CD14-positive monocyte (primary cell): ENCODE data around the gene PTPRQ. TPM values are rescaled to one million over a fixed set of nuclear protein-coding genes. Genes with fewer than 3 reads are reported as not detected.

Experiments
- DNase-seq, 3 donors: peaks; one replicate each; pipeline ENCODE4 v3.0.0-alpha.2; 2011 to 2022
- H2AFZ ChIP-seq: 2 replicates; pipeline ENCODE4 v1.6.0; 2012; ENCODE audit warnings: mild to moderate bottlenecking, low read depth, low read length, inconsistent platforms; ENCODE audit not compliant: insufficient read depth, poor library complexity, severe bottlenecking
- H3K27ac ChIP-seq, 2 donors: 1 replicate in 1 of 2; 2 replicates in 1 of 2; pipeline ENCODE4 v1.5.1; 2012 to 2013; ENCODE audit warnings: low read length in 2 of 2, control low read depth in 1 of 2, inconsistent platforms in 1 of 2, low read depth in 1 of 2, mild to moderate bottlenecking in 1 of 2
- H3K27me3 ChIP-seq, 2 donors: one replicate each; pipeline versions ENCODE4 v1.6.0 to v1.6.1; 2011 to 2013; ENCODE audit warnings: low read length in 2 of 2; ENCODE audit not compliant: control insufficient read depth in 2 of 2, insufficient read depth in 2 of 2
- H3K36me3 ChIP-seq, 2 donors: replicated peaks in 1 of 2; 1 replicate in 1 of 2; 2 replicates in 1 of 2; pipeline versions ENCODE4 v1.5.1 to v1.6.1; 2012 to 2013; ENCODE audit warnings: low read length in 2 of 2, control low read depth in 1 of 2, inconsistent platforms in 1 of 2, mild to moderate bottlenecking in 1 of 2; ENCODE audit not compliant: insufficient read depth in 2 of 2, control insufficient read depth in 1 of 2
- H3K4me1 ChIP-seq, 2 donors: 1 replicate in 1 of 2; 2 replicates in 1 of 2; pipeline versions ENCODE4 v1.5.1 to v1.6.1; 2012 to 2013; ENCODE audit warnings: low read length in 2 of 2, control low read depth in 1 of 2, inconsistent platforms in 1 of 2, mild to moderate bottlenecking in 1 of 2, moderate library complexity in 1 of 2; ENCODE audit not compliant: insufficient read depth in 2 of 2, control insufficient read depth in 1 of 2
- H3K4me2 ChIP-seq: replicated peaks from 2 replicates; pipeline ENCODE3; 2012; ENCODE audit warnings: low read length, moderate library complexity, mild to moderate bottlenecking; ENCODE audit not compliant: poor library complexity, severe bottlenecking; ENCODE audit errors: extremely low read depth
- H3K4me3 ChIP-seq, 3 experiments: fragments of 200-600 bp in 1 of 3; sonication (generic) in 1 of 3; replicated peaks in 1 of 3; 1 replicate in 2 of 3; 2 replicates in 1 of 3; pipeline ENCODE4 v1.5.1; 2011 to 2013; ENCODE audit warnings: low read length in 3 of 3, mild to moderate bottlenecking in 3 of 3, control low read depth in 2 of 3, low read depth in 2 of 3, inconsistent platforms in 1 of 3, moderate library complexity in 1 of 3
- H3K79me2 ChIP-seq: 2 replicates; pipeline ENCODE4 v1.6.0; 2012; ENCODE audit warnings: mild to moderate bottlenecking, control low read depth, inconsistent platforms, low read length, moderate library complexity; ENCODE audit not compliant: insufficient read depth
- H3K9ac ChIP-seq: 2 replicates; pipeline ENCODE4 v1.6.0; 2017; ENCODE audit warnings: low read length, mild to moderate bottlenecking; ENCODE audit not compliant: insufficient read depth, poor library complexity, severe bottlenecking
- H3K9me3 ChIP-seq, 2 donors: replicated peaks in 1 of 2; 1 replicate in 1 of 2; 2 replicates in 1 of 2; pipeline versions ENCODE4 v1.5.1 to v1.6.1; 2012 to 2013; ENCODE audit warnings: low read length in 2 of 2, control low read depth in 1 of 2; ENCODE audit not compliant: control insufficient read depth in 1 of 2, insufficient read depth in 1 of 2
- H4K20me1 ChIP-seq: 2 replicates; pipeline ENCODE4 v1.6.0; 2012; ENCODE audit warnings: mild to moderate bottlenecking, low read length, control low read depth, moderate library complexity; ENCODE audit not compliant: insufficient read depth
- H3K27ac Mint-ChIP-seq, 7 donors: one replicate each; pipeline ENCODE4 v1.8.0; 2020; ENCODE audit warnings: mild to moderate bottlenecking in 7 of 7, mixed read lengths in 7 of 7, moderate library complexity in 6 of 7, inconsistent platforms in 2 of 7
- H3K27me3 Mint-ChIP-seq, 3 donors: one replicate each; pipeline ENCODE4 v1.8.0; 2021 to 2022; ENCODE audit warnings: low read depth in 3 of 3, mild to moderate bottlenecking in 3 of 3, mixed read lengths in 3 of 3, moderate library complexity in 3 of 3, inconsistent platforms in 1 of 3
- H3K36me3 Mint-ChIP-seq, 2 donors: one replicate each; pipeline ENCODE4 v1.8.0; 2020; ENCODE audit warnings: mixed read lengths in 2 of 2, inconsistent platforms in 1 of 2, mild to moderate bottlenecking in 1 of 2
- H3K4me1 Mint-ChIP-seq: one replicate; pipeline ENCODE4 v1.8.0; 2020; ENCODE audit warnings: mild to moderate bottlenecking, mixed read lengths
- H3K4me3 Mint-ChIP-seq, 2 donors: one replicate each; pipeline ENCODE4 v1.8.0; 2020; ENCODE audit warnings: mild to moderate bottlenecking in 2 of 2, mixed read lengths in 2 of 2, moderate library complexity in 1 of 2
- H3K9me3 Mint-ChIP-seq, 7 donors: one replicate each; pipeline ENCODE4 v1.8.0; 2020 to 2022; ENCODE audit warnings: mixed read lengths in 7 of 7, mild to moderate bottlenecking in 6 of 7, moderate library complexity in 6 of 7, inconsistent platforms in 2 of 7
- CTCF ChIP-seq: fragments of 200-600 bp; IDR thresholded peaks from one replicate; pipeline ENCODE4 v1.8.0; 2022; ENCODE audit warnings: antibody characterized with exemption, mild to moderate bottlenecking
- WGBS: methylation state at CpG from one replicate; pipeline ENCODE4 v1.1.5; 2013; ENCODE audit warnings: missing lambda C conversion rate; ENCODE audit not compliant: insufficient coverage; 5-methylcytosine and 5-hydroxymethylcytosine counted together
- intact Hi-C, 2 donors: fragments of 100-400 bp; cut with micrococcal nuclease; formaldehyde crosslinking; loops; one replicate each; pipeline versions ENCODE4 v1.15.0 to v1.15.1; 2023
- polyA plus RNA-seq, 3 donors: library from polyadenylated mRNA; depleted of rRNA in 1 of 3; unstranded in 2 of 3; stranded (reverse) in 1 of 3; fragments of 300-500 nt in 2 of 3; fragments of >200 nt in 1 of 3; fragmentation: Illumina TruSeq in 2 of 3; gene quantifications; 1 replicate in 2 of 3; 2 replicates in 1 of 3; pipeline ENCODE4 v1.2.3, GENCODE V29; 2012 to 2021

Gene PTPRQ
- polyA plus RNA-seq, 3 donors = not detected

- no peaks in the 10 kb centered on the region for H3K27me3 ChIP-seq
- H3K27ac Mint-ChIP-seq = no peak overlapping the region
- H3K9me3 ChIP-seq = no peaks in the 10 kb centered on the region
- no peaks in the 10 kb centered on the region for H3K36me3 Mint-ChIP-seq
- H3K36me3 ChIP-seq = no peaks in the 10 kb centered on the region
- no peaks in the 10 kb centered on the region for H3K27me3 Mint-ChIP-seq
- no peak for DNase-seq
- no peaks in the 10 kb centered on the region for H3K4me1 ChIP-seq
- H2AFZ ChIP-seq = no peak overlapping the region
- H3K79me2 ChIP-seq = no peaks in the 10 kb centered on the region
- H3K4me3 ChIP-seq = no peak overlapping the region
- TF ChIP-seq CTCF = no peak
- WGBS = no CpG with 5 or more reads among the region's 2 CpGs
- intact Hi-C loops = no loop called here
- peaks cover 0 to 2% (median 0%) of the 10 kb centered on the region in 7 donors for H3K9me3 Mint-ChIP-seq
- H4K20me1 ChIP-seq = no peaks in the 10 kb centered on the region
- no peak overlapping the region for H3K4me3 Mint-ChIP-seq
- H3K4me1 Mint-ChIP-seq = no peaks in the 10 kb centered on the region
- no peak overlapping the region for H3K27ac ChIP-seq
- no peak overlapping the region for H3K9ac ChIP-seq
- no peak overlapping the region for H3K4me2 ChIP-seq
Observed at GRCh38 chr12:80498059-80498728, 54.2 kb downstream of the PTPRQ start.

- Histone ChIP-seq H3K4me3 (no peak overlapping the region), H3K79me2 (no peaks in the 10 kb centered on the region), H3K9me3 (no peaks in the 10 kb centered on the region), H3K9ac (no peak overlapping the region), H2AFZ (no peak overlapping the region), H3K4me1 (no peaks in the 10 kb centered on the region), H3K27ac (no peak overlapping the region), H3K27me3 (no peaks in the 10 kb centered on the region), H3K36me3 (no peaks in the 10 kb centered on the region), H4K20me1 (no peaks in the 10 kb centered on the region), H3K4me2 (no peak overlapping the region)
- Mint-ChIP-seq H3K36me3 (no peaks in the 10 kb centered on the region), H3K27me3 (peaks cover 0 to 2% (median 0%) of the 10 kb centered on the region in 3 donors), H3K4me1 (no peaks in the 10 kb centered on the region), H3K27ac (no peak overlapping the region), H3K4me3 (no peak overlapping the region), H3K9me3 (no peaks in the 10 kb centered on the region)
- TF ChIP-seq CTCF = no peak
- no peak for DNase-seq
- intact Hi-C loops = no loop called here
- WGBS = no CpG with 5 or more reads among the region's 2 CpGs
Observed at GRCh38 chr12:80504389-80505163, 60.5 kb downstream of the PTPRQ start.
